SK-N-SH (cell line): Measurements from ENCODE around the gene RHCE.
A peak's percentile ranks its signal among the peaks of the same experiment; 100 is the strongest.
"Not testable (repeated sequence)": the region's sequence is repeated elsewhere in the genome, so short reads cannot be mapped to it uniquely, and the experiment has no call there.

Source experiments
- CTCF ChIP-seq: fragments of 200-600 bp; sonication (generic); IDR thresholded peaks from 2 replicates; pipeline ENCODE4 v1.6.1; 2017; ENCODE audit warnings: antibody characterized with exemption, mild to moderate bottlenecking, moderate library complexity
- POLR2AphosphoS5 ChIP-seq: IDR thresholded peaks from 2 replicates; pipeline ENCODE4 v1.6.1; 2012; ENCODE audit warnings: low read depth, low read length
- TAF1 ChIP-seq: IDR thresholded peaks from 2 replicates; pipeline ENCODE4 v1.6.1; 2012; ENCODE audit warnings: low read depth, mild to moderate bottlenecking, low read length, moderate library complexity, borderline replicate concordance
- USF2 ChIP-seq: fragments of 150-350 bp; IDR thresholded peaks from 2 replicates; pipeline ENCODE4 v1.6.1; 2017; ENCODE audit warnings: antibody characterized with exemption, low read length, low read depth, borderline replicate concordance

GRCh38 chr1:25336922-25337354, 83.7 kb downstream of the RHCE start:
- not testable (repeated sequence) for TF ChIP-seq USF2, TAF1, POLR2AphosphoS5
- peak; percentile 19 for TF ChIP-seq CTCF
